ENCODE results near the gene LRRC7.
"Not testable (repeated sequence)": the region's sequence is repeated elsewhere in the genome, so short reads cannot be mapped to it uniquely, and the experiment has no call there.

Gene LRRC7

DNA sequence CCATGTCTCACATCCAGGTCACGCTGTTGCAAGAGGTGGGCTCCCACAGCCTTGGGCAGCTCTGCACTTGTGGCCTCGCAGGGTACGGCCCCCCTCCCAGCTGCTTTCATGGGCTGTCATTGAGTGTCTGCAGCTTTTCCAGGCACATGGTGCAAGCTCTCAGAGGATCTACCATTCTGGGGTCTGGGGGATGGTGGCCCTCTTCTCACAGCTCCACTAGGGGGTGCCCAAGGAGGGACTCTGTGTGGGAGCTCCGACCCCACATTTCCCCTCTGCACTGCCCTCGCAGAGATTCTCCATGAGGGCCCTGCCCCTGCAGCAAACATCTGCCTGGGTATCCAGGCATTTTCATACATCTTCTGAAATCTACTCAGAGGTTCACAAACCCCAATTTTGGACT lies 219.4 kb downstream of the LRRC7 start:
- no peak for DNase-seq

DNA sequence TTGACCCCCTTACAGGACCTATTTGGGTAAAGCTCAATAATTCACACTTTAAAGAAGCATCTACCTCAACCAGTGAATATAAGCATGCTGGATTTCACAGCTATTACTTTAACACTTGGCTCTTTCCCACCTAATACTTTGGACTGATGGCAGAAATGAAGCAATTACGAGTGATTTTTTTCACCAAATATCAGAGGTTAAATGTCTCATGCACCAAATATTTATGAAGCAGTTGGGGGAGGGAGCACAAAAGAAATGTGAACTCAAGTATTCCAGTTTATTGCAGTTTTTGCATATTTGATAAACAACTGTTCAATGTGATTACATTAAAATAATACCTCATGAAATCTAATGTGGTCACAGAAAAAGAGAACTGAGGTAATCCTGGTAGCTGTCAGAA lies 223.6 kb downstream of the LRRC7 start:
- DNase-seq: no peak

DNA sequence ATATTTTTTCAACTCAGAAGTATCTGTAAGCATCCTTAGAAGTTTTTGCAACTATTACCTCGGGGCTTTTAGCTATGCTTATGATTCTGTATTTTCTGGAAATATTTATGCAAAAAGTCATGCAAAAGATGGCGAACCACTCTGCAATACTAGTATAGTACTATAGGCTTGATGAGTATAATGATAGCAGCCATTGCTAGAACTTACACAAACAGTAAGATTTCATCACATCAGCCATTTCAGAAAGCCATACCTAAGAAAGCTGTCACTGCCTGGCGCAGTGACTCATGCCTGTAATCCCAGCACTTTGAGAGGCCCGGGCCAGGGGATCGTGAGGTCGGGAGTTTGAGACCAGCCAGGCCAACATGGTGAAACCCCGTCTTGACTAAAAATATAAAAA lies 227.1 kb downstream of the LRRC7 start:
- no peak for DNase-seq

DNA sequence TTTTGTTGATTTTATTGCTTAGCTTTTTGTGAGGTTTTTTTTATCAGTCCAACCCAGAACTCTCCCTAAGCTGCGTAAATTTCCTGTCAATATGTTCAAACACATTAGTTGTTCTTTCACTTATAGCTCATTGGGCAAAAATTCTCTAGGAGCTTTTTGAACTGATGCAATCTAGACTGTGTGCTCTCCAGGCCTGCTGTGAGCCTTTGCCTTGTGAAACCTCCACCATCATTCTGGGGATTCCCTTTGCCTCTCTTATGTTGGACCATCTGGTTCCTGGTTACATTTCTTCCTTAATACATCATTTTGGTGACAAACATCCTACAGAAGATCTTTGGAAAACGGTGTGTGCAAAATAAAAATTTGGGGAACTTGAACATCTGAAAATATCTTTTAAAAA lies 247.2 kb downstream of the LRRC7 start:
- DNase-seq: no peak

DNA sequence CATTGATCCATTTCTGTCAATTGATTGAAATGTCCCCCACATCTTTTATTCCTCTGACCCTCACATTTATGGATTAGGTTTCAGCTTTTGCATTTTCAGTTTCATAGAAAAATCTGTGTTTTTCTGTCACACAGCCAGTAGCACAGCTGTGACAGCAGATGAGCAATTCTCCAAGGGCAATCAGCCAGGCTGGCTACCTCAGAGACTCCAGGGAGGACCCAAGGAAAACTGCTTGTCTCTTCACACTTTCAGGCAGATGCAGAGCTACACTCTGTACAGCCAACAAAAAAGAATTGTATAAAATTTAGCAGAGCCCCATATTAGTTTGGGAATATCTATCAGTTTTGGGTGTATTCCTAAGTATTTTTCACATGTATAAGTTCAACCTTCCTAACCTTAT lies 257.2 kb downstream of the LRRC7 start:
- DNase-seq: no peak

DNA sequence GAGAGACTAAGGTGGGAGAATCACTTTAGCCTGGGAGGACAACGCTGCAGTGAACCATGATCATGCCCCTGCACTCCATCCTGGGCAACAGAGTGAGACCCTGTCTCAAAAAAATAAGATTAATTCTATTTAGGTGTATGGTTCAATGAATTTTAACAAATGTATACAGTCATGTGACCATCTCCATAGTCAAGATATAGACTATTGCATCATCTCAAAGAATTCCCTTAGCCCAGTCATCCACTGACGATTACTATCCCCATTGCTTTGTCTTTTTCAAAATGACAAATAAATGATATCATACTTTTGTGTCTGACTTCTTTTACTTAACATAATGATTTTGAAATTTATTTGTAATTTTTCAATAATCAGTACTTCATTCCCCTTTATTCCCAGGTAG lies 260.0 kb downstream of the LRRC7 start:
- DNase-seq: no peak

DNA sequence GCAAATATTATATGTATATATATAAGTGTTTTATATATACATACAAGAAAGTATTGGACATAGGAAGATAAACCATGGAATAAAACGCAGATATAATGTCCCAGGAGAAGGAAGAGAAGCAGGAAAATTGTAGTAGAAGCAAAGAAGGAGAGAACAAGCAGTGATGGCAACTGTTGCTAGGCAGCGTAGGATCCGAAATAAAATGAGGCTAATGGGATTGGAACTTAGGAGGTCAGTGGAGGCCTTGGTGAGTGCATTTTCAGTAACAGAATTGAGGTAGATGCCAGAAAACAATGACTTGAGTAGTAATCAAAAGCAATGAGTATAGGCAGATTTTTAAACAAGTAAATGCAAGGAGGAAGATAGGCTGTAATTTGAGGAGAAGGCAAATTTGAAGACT lies 265.8 kb downstream of the LRRC7 start:
- DNase-seq: no peak

DNA sequence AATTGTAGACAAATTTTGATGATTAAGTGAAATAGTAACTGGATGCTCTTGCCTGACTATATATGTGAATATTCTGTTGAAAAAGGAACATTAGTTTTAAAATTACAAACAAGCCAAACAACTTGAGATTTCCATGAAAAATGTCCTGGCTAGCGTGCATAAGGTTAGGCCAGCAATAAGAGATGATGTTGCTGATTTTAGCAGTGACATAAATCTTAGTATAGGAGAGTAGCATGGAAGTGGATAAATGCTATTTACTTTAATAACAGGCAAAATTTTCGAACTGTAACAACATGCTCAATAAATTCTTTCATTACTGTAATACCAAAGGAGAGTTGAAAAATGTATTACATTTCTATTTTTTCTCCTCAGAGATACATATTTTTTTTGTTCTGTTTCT lies 266.6 kb downstream of the LRRC7 start:
- DNase-seq: no peak

DNA sequence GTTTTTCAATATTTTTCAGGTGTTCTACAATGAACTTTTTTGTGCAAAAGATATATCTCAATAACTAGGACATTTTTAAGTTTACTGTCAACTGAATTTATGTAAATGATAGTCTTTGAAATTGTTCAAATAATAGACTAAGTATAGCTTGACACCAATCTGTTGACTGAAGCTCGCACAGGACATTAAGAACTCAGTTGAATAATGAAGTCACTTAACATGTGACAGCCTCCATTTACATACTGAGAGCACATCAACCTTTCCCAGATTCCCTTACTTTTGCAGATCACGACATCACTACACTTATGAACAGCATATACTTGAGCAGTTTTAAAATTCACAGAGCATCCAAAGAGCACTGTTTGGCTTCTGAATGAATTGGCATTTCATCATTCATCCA lies 268.2 kb downstream of the LRRC7 start:
- DNase-seq: no peak

DNA sequence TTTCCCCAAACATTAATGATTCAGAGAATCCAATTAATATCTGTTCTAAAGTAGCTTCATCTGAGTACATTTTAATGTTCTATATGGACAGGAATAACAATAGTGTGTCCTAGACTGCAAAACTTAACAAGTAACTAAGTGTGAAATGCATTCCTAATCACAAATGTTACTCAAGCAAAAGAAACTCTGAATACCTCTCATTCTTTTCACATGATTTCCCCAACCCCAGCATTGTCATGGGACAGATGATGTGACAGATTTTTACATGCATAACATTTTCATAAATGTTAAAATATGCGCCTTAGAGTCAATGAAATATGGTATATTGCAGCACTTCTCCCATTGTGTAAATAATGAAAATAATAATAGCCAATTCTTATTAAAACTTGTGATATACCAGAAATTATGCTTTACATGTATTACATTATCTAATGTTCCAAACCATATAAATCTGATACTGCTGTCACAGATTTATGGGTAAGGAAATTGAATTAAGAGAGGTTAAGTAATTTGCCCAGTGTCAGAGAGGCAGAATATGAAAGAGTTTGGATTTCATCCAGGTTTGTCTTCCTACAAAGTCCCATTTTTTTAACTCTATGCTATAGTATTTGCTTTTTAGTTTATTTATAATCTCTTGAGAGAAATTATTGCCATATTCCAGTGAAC lies 269.4 kb downstream of the LRRC7 start:
- DNase-seq: no peak

DNA sequence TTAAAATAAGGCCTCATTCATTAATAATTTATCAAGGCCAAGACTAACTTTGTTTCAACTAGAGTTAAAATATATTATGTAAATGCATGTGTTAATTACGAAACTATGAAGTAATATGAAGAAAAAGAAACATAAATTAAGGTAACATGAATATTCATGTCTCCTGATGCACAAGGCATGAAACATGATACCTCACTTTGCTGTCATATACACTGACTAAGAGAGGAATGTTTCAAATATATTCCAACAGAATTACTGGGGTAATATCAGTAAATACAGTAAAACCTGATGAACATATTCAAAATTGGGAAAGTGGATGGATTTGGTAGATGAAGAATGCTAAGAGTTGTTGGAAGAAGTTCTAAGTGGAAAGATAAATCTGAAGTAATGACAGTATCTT lies 274.6 kb downstream of the LRRC7 start:
- no peak for DNase-seq

DNA sequence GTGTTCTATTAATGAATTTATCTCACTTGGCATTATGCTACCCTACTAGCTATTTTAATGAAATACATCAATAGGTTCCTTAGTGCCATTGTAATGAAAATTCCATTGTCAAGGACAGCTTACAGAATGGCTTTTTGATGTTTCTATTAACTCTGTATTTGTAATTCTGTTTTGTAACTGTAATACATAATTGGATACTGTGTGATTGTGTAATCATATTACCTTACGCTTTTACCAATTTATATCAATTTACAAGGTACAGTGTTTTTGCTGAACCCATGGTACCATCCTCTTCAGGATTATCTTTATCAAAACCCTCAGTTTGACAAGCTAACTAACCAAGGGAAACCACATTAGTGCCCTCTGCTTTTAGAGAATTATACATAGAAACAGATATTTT lies 277.9 kb downstream of the LRRC7 start:
- DNase-seq: no peak

DNA sequence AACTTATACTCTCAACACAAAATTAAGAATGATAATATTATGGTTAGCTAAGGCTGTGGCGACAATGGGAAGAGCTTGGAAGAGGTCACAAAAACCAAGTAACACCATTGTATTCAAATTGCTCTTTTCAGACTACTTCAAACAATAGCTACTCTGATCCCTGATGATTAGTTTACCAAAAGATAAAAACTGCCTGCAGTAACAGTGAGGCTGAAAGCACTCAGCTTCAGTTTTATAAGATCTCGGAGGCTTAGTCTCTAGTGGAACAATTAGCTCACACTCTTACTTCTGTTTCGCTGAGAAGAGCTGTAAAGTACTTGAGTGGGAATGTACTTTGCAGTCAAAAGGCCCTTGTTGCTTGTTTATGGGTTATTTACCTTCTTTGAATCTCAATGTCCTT lies 278.5 kb downstream of the LRRC7 start:
- DNase-seq: no peak

DNA sequence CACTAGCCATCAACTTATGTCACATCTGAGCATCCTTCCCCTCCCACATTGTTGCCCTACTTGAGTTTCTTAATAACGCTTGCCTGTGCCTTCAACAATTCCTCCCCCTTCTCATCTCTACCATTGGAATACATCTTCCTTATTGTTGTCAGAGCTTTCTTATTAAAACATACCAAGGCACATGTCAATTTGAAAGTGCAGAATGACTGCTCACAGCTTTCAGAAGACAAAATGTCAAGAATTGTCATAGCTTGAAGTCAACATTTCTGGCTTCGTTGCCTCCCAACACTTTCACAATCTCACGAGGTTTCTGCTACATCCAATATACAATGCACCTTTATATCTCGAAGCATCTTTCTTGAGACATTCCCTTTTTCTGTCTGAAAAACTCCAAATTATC lies 279.9 kb downstream of the LRRC7 start:
- DNase-seq: no peak

DNA sequence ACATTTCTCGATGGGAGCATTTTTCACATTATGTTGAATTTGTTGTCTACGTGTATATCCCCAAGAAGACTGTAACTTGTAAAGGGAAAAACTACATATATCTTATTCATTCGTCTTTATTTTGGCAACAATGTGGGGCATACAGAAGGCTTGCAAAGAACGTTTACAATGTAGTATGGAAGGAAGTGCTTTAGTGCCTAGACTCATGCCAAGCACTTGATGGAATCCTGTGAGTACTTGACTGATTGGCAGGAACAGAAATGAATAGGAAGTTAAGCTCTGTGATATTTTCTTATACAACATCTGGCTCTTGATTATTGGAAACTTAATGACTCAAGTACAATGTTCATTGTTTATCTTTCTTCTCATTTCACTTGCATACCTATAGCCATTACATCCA lies 284.4 kb downstream of the LRRC7 start:
- no peak for DNase-seq

DNA sequence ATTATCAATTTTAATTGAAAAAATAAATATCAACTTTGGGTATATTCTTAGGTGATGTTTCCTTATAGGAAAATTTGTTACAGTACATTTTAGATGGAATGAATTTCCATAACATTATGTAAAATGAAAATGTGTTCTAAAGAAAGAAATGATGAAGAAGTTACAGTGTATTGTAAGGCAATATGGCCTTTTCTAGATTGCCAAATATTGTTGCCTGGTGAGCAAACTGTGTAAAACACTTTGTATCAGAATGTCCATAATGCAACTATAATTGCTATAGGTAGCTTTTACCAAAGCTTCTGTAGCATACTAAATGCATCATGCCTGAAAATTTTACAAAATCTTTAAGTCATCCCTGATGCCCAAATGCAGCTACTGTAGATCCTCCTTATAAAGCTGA lies 285.0 kb downstream of the LRRC7 start:
- DNase-seq: no peak

DNA sequence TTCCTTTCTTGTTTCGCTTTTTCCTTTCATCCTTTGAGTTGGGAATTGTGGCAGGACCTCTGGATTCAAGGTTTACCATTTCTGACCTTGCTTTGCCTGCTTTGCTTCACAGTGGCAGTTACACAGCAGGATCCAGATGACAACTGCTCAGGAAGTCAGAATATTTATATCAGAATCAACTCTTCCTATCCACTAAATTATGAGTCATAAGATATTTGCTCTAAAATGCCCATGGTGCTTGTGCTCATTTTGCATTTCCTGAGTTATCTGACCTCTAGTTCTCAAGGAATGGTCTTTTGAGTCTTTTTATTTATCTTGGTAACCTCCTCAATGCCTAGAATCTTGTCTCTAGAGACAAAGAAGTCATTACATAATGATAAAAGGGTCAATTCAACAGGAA lies 290.8 kb downstream of the LRRC7 start:
- no peak for DNase-seq

DNA sequence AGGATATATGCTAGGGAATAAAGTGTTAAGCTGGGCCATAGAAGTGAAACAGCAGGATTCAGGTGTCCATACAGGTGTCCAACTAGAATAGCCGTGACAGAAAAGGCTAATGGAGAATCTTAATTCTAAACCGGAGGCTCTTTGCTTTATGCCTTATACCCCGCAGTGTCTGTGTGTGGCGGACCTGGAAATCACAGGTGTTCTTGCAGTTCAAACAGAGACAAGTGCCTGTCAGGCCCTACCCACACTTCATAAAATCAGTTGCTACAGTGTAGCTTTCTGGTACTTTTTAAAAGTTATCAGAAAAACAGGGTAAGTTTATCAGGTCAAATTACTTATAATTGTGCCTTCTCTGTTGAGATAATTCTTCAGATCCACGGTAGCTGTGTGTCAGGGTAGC lies 293.9 kb downstream of the LRRC7 start:
- no peak for DNase-seq

DNA sequence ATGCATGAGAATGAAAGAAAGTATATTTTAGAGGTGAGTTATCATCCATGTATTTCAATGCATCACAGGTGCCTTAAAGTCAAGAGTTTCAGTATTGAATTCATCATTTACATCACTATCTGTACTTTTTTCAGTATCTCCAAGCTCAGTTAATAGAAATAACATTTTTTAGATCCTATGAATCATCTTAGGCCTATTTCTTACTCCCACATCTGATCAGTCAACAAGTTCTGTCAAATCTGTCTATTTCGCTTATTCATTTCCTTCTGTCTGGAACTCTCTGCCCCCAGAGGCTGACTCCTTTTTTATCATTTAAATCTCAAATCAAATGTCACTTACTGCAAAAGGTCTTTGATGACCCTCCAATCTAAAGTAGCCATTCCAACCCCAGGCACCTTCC lies 295.2 kb downstream of the LRRC7 start:
- no peak for DNase-seq

DNA sequence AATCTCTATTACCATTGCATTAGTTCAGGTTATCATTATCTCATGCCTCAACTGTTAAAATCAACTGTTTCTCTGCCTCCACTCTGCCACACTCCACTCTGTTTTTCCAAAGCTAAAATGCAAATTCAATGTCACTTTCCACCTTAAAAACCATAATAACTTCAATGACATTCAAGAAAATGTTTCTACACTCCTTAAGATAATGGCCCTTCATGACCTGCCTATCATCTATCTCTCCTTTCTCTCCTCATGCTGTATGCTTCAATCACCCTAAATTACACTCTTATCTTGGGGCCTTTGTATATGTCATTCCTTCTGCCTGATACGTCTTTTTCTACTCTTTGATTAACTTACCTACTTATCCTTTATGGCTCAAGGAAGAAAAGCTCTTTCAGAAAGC lies 296.0 kb downstream of the LRRC7 start:
- no peak for DNase-seq

DNA sequence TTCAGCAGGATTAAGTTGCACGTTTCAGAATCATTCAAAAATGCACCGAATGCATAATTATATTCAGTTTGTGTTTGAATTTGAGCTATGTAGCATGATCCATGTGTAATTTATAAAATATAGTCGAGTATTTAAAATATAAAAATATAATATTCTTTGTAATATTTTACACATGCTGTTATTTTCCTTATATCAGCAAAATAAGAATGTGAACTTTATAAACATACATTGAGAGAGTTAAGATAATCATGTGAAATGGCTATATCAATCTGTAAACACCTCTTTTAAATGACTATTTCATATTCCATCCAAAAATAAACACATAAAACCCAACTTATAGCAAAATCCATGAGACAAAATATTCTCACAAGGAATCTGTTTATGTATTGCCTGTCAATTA lies 303.7 kb downstream of the LRRC7 start:
- DNase-seq: no peak

DNA sequence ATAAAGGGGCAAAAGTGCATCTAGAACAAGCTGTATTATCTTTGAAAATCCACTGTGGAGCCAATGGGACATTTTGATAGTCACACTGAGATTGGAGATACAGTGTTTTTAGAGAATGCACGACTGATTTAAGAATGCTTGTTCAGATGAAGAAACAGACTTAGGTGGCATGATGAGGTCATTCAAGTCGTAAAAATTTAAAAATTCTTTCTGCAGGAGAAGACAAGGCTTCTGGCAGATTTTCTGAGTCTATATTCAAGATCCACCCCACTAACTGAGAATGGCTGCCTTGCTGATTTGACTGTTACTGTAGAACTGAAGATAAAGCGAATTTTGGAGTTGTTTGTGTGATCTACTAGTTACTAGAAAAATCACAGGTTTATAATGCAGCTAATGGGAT lies 310.6 kb downstream of the LRRC7 start:
- DNase-seq: no peak

DNA sequence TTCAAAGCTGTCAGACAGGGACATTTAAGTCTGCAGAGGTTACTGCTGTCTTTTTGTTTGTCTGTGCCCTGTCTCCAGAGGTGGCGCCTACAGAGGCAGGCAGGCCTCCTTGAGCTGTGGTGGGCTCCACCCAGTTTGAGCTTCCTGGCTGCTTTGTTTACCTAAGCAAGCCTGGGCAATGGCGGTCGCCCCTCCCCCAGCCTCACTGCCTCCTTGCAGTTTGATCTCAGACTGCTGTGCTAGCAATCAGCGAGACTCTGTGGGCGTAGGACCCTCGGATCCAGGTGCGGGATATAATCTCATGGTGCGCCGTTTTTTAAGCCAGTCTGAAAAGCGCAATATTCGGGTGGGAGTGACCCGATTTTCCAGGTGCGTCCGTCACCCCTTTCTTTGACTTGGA lies 320.3 kb downstream of the LRRC7 start:
- not testable (repeated sequence) for DNase-seq

DNA sequence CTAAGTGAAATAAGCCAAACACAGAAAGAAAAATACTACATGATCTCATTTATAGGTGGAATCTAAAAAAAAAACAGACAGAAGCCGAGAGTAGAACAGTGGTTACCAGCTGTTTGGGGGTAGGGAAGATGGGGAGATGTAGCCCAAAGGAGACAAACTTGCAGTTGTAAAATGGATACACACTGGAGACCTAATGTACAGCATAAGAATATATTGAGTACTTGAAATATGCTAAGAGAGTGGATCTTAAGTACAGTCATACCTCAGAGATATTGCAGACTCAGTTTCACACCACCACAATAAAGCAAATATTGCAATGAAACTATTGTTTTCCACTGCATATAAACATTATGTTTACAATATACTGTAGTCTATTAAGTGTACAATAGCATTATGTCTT lies 320.9 kb downstream of the LRRC7 start:
- DNase-seq: no peak

DNA sequence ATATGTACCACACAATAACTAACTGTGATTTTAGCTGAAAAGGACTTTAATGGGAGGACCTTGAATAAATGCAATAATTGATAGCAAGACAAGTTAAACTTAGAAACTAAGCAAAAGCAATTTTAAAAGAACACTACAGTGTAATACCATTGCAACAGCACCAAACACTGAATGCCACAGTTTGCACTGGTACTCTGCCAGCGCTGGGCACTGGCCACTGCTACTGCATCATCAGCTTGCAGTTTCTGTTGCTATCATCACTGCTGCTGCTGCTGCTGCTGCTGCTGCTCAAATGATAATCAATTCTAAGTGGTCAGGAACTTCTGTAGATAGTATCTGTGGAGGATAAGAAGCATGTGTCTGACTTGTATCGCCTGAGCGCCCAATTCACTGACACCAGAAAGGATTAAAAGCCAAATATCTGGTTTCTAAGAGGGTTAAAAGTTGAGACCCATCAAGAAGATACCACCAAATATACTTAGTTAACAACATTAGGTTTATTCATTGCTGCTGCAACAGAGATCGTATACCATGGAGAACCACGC lies 330.8 kb downstream of the LRRC7 start:
- DNase-seq: no peak

All from activated CD8-positive, alpha-beta memory T cell treated with anti-CD3 and anti-CD28 coated beads, Interleukin-2, amount 50 U/mL, for 4 hours (primary cell).